Glutamatergic neuron (in vitro differentiated cells): Measurements from ENCODE around the gene SH3BP4. TPM values are rescaled to one million over a fixed set of nuclear protein-coding genes. Genes with fewer than 3 reads are reported as not detected.

Experiments
- DNase-seq: peaks from one replicate; pipeline ENCODE4 v3.0.0; 2022
- H3K27ac Mint-ChIP-seq: one replicate; pipeline ENCODE4 v1.8.0; 2020; ENCODE audit warnings: mild to moderate bottlenecking, mixed read lengths, inconsistent platforms; ENCODE audit not compliant: unreplicated experiment
- H3K27me3 Mint-ChIP-seq: one replicate; pipeline ENCODE4 v1.8.0; 2020; ENCODE audit warnings: mild to moderate bottlenecking, moderate library complexity, mixed read lengths, inconsistent platforms; ENCODE audit not compliant: unreplicated experiment
- H3K36me3 Mint-ChIP-seq: one replicate; pipeline ENCODE4 v1.8.0; 2020; ENCODE audit warnings: mild to moderate bottlenecking, mixed read lengths, inconsistent platforms; ENCODE audit not compliant: unreplicated experiment
- H3K4me1 Mint-ChIP-seq: one replicate; pipeline ENCODE4 v1.8.0; 2020; ENCODE audit warnings: mild to moderate bottlenecking, low read depth, mixed read lengths, inconsistent platforms; ENCODE audit not compliant: unreplicated experiment
- H3K4me3 Mint-ChIP-seq: one replicate; pipeline ENCODE4 v1.8.0; 2020; ENCODE audit warnings: mild to moderate bottlenecking, mixed read lengths, inconsistent platforms; ENCODE audit not compliant: unreplicated experiment
- H3K9me3 Mint-ChIP-seq: one replicate; pipeline ENCODE4 v1.8.0; 2020; ENCODE audit warnings: mild to moderate bottlenecking, moderate library complexity, mixed read lengths, inconsistent platforms; ENCODE audit not compliant: unreplicated experiment
- CTCF ChIP-seq: fragments of 200-600 bp; sonication (generic); IDR thresholded peaks from one replicate; pipeline ENCODE4 v1.5.0; 2021; ENCODE audit not compliant: partially characterized antibody, unreplicated experiment
- total RNA-seq: library from RNA; stranded (reverse); fragmentation: NEBNext Ultra II Directional; extraction: Animal tissue kit (Norgen Biotek cat#: 25700); gene quantifications from one replicate; pipeline ENCODE4 v1.2.1, GENCODE V29; 2021; ENCODE audit not compliant: unreplicated experiment

Gene SH3BP4
- total RNA-seq, 1 donor from 2014 or later = 59.3 TPM

- DNase-seq = no peak
- Mint-ChIP-seq H3K27ac (no peak overlapping the region), H3K4me3 (no peak overlapping the region), H3K4me1 (no peaks in the 10 kb centered on the region), H3K9me3 (peaks cover 2% of the 10 kb centered on the region), H3K36me3 (peaks cover 4% of the 10 kb centered on the region), H3K27me3 (peaks cover 4% of the 10 kb centered on the region)
- no peak for TF ChIP-seq CTCF
These were observed 109.8 kb downstream of the SH3BP4 start for GRCh38 chr2:235061656-235062055.

- Mint-ChIP-seq H3K36me3 (peaks cover 4% of the 10 kb centered on the region), H3K27me3 (peaks cover 4% of the 10 kb centered on the region), H3K4me1 (no peaks in the 10 kb centered on the region), H3K9me3 (peaks cover 2% of the 10 kb centered on the region), H3K27ac (no peak overlapping the region), H3K4me3 (no peak overlapping the region)
- TF ChIP-seq CTCF = no peak
- DNase-seq = no peak
These were observed 111.7 kb downstream of the SH3BP4 start for GRCh38 chr2:235063471-235063961.

- Mint-ChIP-seq H3K4me3 (no peak overlapping the region), H3K4me1 (no peaks in the 10 kb centered on the region), H3K36me3 (peaks cover 4% of the 10 kb centered on the region), H3K27ac (no peak overlapping the region), H3K9me3 (peaks cover 2% of the 10 kb centered on the region), H3K27me3 (peaks cover 4% of the 10 kb centered on the region)
- TF ChIP-seq CTCF = no peak
- DNase-seq = no peak
These were observed 113.2 kb downstream of the SH3BP4 start for GRCh38 chr2:235064976-235065375.

- Mint-ChIP-seq H3K27ac (no peak overlapping the region), H3K4me3 (no peak overlapping the region), H3K4me1 (no peaks in the 10 kb centered on the region), H3K36me3 (no peaks in the 10 kb centered on the region), H3K9me3 (no peaks in the 10 kb centered on the region), H3K27me3 (peaks cover 3% of the 10 kb centered on the region)
- no peak for DNase-seq
- no peak for TF ChIP-seq CTCF
These were observed 114.7 kb downstream of the SH3BP4 start for GRCh38 chr2:235066490-235066889.

GRCh38 chr2:235066895-235067294 lies 115.1 kb downstream of the SH3BP4 start:
- H3K27me3 Mint-ChIP-seq = peaks cover 3% of the 10 kb centered on the region
- no peak for TF ChIP-seq CTCF
- no peak overlapping the region for H3K4me3 Mint-ChIP-seq
- no peaks in the 10 kb centered on the region for H3K36me3 Mint-ChIP-seq
- no peak overlapping the region for H3K27ac Mint-ChIP-seq
- H3K4me1 Mint-ChIP-seq = no peaks in the 10 kb centered on the region
- no peaks in the 10 kb centered on the region for H3K9me3 Mint-ChIP-seq
- DNase-seq = no peak
